NCI-H1105 treated with DMSO at 0.1 percent for 48 hours (cell line): ENCODE data around the gene ASCC1.
A peak's percentile ranks its signal among the peaks of the same experiment; 100 is the strongest.
"Not testable (repeated sequence)": the region's sequence is repeated elsewhere in the genome, so short reads cannot be mapped to it uniquely, and the experiment has no call there.

ENCODE experiments used
- DNase-seq: peaks from one replicate; lab custom pipeline; 2025; lab: John Stamatoyannopoulos, UW

ASCC1 gene

DNA sequence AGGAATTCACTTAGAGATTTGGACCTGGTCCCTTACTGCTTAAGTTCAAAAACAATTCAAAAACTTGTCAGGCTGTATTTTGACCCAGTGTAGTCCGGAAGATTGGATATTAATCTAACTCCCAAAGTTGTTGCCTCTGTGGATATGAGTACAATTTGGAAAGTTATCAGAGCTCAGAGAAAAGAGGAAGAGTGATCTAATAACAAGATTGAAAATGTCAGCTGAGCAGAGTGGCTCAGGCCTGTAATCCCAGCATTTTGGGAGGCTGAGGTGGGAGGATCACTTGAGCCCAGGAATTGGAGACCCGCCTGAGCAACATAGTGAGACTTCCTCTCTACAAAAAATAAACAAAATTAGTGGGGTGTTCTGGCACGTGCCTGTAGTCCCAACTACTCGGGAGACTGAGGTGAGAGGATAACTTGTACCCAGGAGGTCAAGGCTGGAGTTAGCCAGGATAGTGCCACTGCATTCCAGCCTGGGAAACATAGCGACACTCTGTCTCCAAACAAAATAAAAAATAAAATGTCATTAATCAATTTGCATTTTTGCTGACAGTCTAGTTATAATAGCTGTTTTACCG is 3.2 kb upstream of the ASCC1 start:
- no peak for DNase-seq

DNA sequence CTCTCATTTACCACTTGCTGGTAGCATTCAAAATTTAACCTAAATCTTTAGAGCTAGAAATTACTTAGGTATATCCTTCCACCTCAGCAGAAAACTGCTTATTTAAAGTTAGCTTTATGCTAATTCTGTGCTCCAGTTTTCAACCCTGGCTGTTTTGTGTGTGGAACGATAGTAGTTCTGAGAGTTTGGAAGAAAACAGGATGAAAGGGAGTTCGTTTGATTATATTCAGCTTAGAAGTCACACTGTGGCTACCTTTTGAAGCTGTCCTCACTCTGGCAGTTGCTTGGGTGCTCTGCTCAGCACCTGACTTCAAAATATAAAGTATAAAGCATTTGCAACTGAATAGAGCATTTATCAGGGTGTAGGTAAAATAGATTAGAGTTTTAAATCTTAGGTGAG is 2.6 kb upstream of the ASCC1 start:
- no peak for DNase-seq

DNA sequence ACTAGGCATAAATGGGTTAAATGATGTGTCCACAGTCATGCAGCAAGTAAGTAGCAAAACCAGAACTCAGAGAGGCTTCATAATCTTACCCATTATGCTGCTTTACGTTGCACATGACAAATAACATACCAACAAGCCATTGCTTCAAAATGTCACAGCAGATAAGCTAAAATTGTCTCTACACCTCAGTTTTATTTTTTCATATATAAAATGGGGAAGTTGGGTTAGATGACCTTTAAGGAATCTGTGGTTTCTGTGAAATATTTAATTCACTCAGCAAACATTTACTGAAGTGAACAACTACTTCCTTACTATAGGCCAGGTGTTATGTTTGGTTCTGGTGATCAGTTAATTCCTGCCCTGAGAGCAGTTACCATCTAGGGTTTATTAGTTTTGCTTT is 2.2 kb upstream of the ASCC1 start:
- DNase-seq, result no peak

DNA sequence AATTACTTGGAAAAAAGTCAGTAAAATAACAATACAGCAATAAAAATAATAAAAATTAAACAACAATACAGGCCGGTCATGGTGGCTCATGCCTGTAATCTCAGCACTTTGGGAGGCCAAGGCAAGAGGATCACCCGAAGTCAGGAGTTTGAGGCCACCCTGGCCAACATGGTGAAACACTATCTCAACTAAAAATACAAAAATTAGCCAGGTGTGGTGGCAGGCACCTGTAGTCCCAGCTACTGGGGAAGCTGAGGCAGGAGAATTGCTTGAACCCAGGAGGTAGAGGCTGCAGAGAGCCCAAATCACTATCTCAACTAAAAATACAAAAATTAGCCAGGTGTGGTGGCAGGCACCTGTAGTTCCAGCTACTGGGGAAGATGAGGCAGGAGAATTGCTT is 4.2 kb downstream of the ASCC1 start:
- not testable (repeated sequence) for DNase-seq

DNA sequence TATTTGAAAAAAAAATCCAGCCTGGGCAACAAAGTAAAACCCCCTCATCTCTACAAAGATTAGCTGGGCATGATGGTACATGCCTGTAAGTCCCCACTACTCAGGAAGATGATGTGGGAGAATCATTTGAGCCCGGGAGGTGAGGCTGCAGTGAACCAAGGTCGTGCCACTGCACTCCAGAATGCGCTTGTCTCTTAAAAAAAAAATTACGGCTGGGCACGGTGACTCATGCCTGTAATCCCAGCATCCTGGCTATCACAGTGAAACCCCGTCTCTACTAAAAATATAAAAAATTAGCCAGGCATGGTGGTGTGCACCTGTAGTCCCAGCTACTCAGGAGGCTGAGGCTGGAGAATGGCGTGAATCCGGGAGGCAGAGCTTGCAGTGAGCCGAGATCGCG is 4.7 kb downstream of the ASCC1 start:
- not testable (repeated sequence) for DNase-seq

DNA sequence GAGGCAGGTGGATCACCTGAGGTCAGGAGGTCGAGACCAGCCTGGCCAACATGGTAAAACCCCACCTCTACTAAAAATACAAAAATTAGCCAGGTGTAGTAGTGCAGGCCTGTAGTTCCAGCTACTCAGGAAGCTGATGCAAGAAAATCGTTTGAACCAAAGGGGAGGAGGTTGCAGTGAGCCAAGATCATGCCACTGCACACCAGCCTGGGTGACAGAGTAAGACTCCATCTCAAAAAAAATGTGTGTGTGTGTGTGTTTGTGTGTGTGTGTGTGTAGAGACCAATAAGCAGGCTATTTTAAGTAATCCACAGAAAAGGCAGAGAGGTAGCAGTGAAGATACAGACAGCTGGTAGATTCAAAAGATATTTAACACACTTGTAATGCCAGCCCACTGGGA is 7.5 kb downstream of the ASCC1 start:
- not testable (repeated sequence) for DNase-seq

DNA sequence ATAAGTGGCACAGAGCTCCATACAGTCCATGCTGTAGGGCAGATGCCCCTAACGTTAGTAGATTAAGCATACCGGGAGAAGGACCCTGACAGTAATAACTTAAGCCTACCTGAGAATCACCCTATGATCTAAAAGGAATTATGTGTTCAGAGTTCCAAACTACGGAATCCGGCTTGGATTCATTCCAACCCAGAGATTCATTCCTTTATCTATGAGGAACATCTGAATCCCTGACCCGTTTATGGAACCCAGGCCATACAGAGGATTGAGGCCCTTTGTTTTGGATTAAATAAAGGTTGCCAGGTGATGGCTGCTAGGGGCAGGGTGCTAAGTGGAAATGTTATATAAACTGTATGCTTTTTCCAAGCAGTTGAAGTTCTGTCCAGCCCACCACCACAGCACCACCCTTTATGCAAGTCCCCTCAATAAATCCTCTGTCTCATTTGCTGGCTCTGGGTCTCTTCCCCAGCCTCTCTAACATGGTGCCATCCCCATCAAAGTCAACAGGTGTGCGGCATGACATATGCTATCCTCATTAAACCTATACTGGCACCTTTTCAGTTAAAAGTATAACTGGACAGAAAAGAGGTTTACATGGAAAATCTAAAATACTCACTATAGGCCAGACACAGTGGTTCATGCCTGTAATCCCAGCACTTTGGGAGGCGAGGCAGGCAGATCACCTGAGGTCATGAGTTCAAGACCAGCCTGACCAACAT is 9.4 kb downstream of the ASCC1 start:
- DNase-seq, result no peak

DNA sequence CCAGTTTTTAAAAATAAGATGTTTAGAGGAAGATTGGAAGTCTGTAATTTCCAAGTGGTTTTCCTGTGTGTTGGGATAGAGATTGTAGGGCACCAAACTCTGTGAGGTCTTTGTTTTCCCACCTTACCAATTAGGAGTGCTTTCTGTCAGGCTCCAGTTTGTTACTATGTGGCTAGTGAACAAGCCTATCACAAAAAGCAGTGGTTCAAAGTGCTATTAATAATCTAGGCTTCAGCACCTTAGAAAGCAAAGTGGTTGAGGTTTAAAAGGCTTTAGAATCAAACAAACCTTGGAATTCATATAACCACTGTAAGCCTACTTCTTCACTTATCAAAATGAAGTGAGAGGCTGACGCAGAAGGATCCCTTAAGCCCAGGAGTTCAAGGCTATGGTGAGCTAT is 11.4 kb downstream of the ASCC1 start:
- no peak for DNase-seq

DNA sequence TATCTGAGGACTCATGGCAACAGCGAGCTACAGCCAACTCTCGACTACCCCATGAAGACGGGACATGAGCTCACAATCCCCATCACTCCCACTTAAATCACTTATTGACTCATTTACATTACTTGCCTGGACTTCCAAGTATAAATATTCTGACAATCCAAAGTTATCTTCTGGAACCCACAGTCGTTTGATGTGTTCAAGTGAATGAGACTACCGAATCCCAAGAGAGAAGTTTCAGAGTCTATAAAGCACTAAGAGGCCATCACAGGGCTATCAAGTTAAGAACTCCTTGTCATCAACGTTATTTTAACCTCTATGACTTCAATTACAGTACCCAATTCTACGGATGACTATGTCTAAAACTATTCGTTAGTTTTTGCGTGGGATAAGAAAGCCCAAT is 11.8 kb downstream of the ASCC1 start:
- no peak for DNase-seq

DNA sequence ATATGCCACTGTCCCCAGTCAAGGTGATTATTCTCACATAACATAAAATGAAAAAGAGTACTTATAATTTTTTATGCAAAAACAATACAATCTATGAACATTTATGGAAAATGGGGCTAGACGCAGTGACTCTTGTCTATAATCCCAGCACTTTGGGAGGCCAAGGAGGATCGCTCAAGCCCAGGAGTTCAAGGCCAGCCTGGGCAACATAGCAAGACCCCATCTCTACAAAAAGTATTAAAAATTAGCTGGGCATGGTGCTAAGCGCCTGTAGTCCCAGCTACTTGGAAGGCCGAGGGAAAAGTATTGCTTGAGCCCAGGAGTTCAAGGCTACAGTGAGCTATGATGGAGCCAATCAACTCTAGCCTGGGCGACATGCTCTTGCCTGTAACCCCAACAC is 14.8 kb downstream of the ASCC1 start:
- DNase-seq, result no peak

DNA sequence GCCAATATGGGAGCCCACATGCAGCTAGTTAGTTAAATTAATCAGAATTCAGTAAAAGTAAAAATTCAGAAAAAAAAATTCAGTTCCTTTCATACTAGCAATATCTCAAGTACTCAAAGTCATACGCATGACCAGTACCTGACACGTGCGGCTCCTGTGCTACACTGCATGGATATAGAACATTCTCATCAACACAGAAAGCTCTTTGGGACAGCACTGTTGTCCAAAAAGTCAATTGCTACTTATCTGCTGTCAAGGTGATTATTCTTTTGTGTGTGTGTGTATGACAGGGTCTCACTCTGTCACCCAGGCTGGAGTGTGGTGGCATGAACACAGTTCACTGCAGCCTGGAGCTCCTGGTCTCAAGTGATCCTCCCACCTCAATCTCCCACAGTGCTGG is 15.2 kb downstream of the ASCC1 start:
- no peak for DNase-seq

DNA sequence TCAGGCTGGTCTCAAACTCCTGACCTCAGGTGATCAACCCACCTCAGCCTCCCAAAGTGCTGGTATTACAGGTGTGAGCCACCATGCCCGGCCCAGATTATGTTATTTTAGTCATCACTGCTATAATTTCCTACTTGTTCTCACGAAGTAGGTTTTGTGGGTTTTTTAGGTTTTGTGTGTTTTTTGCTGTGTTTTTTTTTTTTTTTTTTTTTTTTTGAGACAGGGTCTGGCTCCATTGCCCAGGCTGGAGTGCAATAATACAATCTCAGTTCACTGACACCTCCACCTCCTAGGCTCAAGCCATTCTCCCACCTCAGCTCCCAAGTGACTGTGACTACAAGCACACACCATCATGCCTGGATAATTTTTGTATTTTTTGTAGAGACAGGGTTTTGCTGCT is 21.1 kb downstream of the ASCC1 start:
- DNase-seq, result no peak

DNA sequence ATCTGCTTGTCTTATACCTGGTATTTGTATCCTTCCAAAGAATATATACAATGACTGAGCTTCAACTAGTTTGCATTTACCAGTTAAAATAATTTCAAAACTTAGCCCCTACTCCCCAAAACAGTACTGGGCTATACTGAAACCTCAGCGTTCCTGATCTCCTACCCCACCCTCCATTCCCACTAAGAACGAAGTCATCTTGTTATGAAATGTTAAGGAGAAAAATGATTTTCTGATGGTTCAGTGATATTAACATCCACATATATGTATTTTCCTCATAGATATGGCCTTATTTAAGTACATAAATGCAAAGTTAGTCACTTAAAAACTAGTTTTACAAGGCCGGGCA is 29.1 kb downstream of the ASCC1 start:
- no peak for DNase-seq

DNA sequence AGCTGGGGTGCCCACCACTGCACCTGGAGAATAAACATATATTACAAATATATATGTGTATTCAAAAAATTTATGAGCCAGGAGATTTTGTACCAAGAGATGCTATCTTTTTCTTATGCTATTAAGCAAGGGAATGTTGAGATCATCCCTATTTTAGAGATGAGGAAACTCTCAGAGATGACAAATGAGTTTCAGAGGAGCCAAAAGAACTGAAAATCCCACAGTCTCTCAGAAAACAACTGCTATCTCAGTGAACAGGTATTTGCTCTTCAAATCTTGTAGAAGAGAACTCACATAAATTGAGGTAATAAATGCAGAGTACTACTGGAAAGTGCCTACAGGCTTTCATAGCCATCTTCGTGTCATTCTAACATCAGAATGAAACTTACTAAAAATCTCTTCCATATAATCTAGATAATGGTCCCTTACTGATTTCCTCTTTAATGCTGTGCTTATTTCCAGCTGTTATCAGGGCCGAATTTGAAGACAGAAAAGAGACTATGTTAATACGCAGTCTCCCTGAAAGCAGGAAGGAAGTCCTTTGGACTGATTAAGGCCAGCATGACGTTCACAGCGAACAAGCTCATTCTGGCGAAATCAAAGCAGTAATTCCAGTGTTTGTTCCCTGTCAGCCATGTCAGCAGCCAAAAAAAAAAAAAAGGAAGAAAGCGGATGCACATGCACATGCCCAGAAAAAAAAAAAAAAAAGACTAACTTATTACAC is 29.7 kb downstream of the ASCC1 start:
- DNase-seq, result no peak

DNA sequence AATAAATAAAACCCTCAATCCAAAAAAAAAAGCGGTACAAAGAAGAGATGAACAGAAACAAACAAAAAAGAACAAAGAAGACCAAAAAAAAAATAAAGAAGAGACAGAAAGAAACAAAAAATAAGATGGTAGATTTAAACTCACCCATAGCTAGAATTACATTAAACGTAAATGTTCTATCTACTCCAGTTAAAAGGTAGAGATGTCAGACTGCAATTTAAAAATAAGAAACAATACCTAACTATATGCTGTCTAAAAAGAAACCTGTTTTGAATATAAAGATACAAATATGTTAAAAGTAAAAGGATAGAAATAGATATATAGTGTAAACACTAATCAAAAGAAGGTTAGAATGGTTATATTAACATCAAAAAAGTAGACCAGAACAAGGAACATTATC is 31.9 kb downstream of the ASCC1 start:
- DNase-seq, result no peak

DNA sequence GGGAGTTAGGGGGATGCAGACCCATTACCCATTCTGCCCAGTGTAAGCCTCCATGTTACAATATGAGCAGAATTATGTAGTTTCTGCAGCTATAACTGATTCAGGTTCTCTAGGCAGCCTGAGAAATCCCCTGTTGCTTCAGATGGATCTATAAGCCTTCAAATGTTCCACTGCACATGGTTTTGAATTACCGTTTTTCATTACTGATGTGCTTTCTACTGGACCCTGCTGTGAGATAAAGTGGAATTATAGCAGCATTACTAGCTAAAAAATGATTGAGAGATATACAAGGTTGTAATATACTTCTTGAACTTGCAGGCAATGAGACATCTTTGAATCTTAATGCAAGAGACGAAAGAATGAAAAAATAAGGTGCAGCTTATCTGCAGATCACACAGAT is 38.6 kb downstream of the ASCC1 start:
- DNase-seq, result no peak

DNA sequence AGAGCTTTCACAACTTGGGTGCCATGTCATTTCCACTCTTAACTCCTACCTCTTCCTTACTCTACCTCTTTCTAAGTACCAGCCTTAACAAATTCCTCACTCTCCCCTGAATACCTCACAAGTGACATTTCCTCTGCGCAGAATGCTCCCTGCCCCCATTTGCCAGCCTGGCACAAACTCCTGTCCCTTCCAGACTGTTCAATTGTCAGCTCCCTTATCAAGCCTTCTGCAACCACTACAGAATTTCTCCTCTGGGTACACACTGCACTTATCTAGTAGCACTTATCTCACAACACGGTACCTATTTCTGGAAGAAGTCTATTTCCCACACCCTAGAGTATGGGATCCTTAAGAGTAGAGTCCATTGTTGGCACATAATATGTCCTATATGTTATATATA is 39.4 kb downstream of the ASCC1 start:
- DNase-seq, result no peak

DNA sequence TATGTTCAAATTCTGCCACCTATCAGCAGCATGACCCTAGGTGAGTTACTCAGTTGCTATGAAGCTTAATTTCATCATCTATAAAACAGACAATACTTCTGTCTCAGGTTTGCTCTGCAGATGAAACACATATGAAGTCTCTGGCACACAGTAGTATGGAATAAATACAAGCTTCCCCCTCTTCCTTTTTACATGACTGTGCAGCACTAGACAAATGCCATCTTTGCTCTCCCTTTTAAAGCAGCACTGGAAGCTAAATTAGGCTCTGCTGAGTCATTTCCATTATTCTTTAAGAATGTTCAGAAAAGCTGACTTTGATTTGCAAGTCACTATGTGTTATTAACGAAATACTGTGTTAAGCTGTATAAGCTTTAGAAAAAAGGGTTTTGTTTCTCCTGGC is 40.9 kb downstream of the ASCC1 start:
- no peak for DNase-seq

DNA sequence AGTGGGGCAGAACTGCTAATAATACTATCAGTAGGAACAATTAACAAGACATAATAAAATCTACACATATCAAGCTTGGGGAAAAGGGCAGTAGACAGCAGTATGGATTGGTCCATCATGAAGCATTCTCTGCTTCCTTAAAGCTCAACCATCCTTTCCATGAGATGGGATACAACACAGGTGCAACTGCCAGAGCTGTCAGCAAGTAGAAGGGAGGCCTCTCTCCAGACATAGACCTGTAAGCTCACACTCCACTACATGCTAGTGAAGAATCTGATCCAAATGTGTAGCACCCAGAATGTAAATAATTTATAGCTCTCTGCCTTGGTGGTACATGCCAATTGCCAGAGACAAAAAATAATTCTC is 41.8 kb downstream of the ASCC1 start:
- DNase-seq, result no peak

DNA sequence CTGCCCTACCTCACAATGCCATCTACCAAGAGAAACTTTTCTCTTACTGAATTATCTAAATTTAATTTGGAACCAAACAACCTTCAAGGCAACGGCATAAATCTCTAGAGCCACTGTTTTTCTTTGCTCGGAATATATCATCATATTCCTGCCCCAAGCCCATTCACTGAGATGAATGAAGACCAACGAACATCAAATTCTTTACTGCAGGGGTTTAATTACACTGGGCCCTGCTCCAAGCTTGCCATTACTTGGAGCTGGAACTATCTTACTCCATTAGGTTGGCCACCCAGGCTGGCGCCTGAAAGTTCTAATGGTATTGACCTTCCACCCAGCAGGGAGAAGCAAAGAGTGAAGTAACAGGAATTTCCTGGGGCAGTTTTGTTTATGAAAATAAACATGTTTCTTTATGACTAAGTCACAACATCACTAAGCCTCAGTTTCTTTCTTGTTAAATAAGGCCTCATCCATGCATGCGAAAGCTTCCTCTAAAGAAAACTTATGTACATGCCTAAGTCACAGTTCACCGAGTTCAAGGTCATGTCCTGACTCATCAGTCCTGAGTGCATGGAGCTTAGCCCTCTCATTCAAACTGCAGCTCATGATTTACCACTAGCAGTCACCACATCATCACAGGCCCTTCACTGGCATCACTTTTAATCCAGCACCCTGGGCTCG is 42.3 kb downstream of the ASCC1 start:
- peak; percentile 82 for DNase-seq

DNA sequence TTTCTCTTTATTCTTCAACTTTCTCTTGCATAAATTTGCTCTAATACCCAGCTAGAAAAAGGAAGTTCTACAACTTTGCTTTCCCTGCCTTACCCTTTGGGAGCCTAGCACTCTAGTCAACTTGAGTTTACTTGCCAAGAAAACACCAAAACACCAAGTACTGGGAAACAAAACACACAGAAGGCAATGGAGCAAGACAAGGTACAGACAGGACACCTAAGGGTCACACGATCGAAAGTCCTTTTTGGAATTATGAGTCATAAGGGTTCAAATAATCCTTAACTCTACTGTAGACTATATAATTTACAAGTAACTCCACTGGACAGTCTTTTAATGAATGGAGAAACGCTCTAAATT is 42.8 kb downstream of the ASCC1 start:
- DNase-seq, result no peak

DNA sequence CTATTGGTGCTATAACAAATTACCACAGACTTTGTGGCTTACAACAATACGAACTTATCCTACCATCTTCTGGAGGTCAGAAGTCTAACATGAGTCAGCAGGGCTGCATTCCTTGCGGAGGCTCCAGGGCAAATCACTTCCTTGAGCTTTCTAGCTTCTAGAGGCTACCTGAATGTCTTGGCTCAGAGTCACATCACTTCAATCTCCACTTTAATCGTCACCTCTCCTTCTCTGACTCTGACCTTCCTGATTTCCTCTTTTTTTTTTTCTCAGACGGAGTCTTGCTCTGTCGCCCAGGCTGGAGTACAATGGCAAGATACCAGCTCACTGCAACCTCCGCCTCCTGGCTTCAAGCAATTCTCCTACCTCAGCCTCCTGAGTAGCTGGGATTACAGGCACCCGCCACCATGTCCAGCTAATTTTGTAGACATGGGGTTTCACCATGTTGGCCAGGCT is 44.9 kb downstream of the ASCC1 start:
- no peak for DNase-seq

DNA sequence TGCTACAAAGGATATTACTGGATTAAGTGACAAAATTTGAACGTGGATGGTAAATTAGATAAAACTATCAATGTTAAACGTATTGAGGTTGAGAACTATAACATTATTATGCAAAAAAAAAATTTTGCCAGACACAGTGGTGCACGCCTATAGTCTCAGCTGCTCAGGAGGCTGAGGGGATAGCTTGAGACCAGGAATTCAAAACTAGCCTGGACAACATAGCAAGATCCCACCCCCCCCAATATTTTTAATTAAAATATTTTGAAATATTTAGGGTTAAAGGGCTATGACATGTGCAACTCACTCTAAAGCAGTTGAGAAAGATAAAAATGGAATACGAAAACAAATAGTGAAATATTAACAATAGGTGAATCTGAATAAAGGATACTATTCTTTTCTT is 45.3 kb downstream of the ASCC1 start:
- no peak for DNase-seq
